GM12878 (cell line): ENCODE measurements around the gene ITPRIPL1. TPM values are rescaled to one million over a fixed set of nuclear protein-coding genes. Genes with fewer than 3 reads are reported as not detected.

Experiments used
- ATAC-seq: fragments of 200-7000 bp; cut with Tn5 transposase; 3 replicates; pipeline ENCODE4 v1.9.1; 2020; ENCODE audit warnings: mild to moderate bottlenecking, moderate library complexity
- BruUV-seq: library from RNA; stranded (reverse); fragments of 400-500 nt; replicated peaks from 2 replicates; lab custom pipeline; 2021; lab: Mats Ljungman, UMichigan
- CTCF ChIA-PET: fragments of 300-600 bp; sonication (Branson Sonifier 250); formaldehyde crosslinking; extraction: SDS; loops from one replicate; lab custom pipeline; 2021; ENCODE audit warnings: inconsistent platforms; lab: Yijun Ruan, JAX
- POLR2A ChIA-PET: fragments of 350-600 bp; formaldehyde crosslinking; extraction: SDS; loops from one replicate; lab custom pipeline; 2021; ENCODE audit warnings: inconsistent platforms; lab: Charles Lee
- RAD21 ChIA-PET: fragments of 300-600 bp; sonication (Branson Sonifier 250); formaldehyde crosslinking; loops from one replicate; lab custom pipeline; 2023; ENCODE audit warnings: antibody characterized with exemption; ENCODE audit not compliant: unreplicated experiment; lab: Charles Lee
- SMC1A ChIA-PET: fragments of 300-600 bp; sonication (Branson Sonifier 250); formaldehyde crosslinking; loops from one replicate; lab custom pipeline; 2023; ENCODE audit not compliant: unreplicated experiment, uncharacterized antibody; lab: Charles Lee
- DNase-seq: peaks from one replicate; pipeline ENCODE4 v3.0.0-alpha.2; 2011; ENCODE audit warnings: low read depth, low spot score
- FAIRE-seq: peaks from 3 replicates; lab custom pipeline; 2011; peaks lifted over from hg19 to GRCh38; lab: Jason Lieb, UNC
- H2AFZ ChIP-seq: 2 replicates; pipeline ENCODE4 v1.6.0; 2011; ENCODE audit warnings: low read depth, low read length, control low read depth; ENCODE audit not compliant: control insufficient read depth
- H3K27ac ChIP-seq: 2 replicates; pipeline ENCODE4 v1.5.1; 2011; ENCODE audit warnings: control low read depth; ENCODE audit not compliant: control insufficient read depth, insufficient read depth
- H3K27me3 ChIP-seq, 2 experiments: replicated peaks in 1 of 2; 2 replicates each; pipeline versions ENCODE4 v1.6.0 to v1.6.1; 2011; ENCODE audit warnings: low read length in 1 of 2; ENCODE audit not compliant: control insufficient read depth in 2 of 2, insufficient read depth in 2 of 2
- H3K36me3 ChIP-seq, 2 experiments: 2 replicates each; pipeline ENCODE4 v1.5.1; 2011; ENCODE audit warnings: low read length in 1 of 2; ENCODE audit not compliant: control insufficient read depth in 2 of 2, insufficient read depth in 2 of 2
- H3K4me1 ChIP-seq: 2 replicates; pipeline ENCODE4 v1.6.1; 2011; ENCODE audit warnings: mild to moderate bottlenecking, low read length, moderate library complexity, mixed read lengths; ENCODE audit not compliant: control insufficient read depth, insufficient read depth
- H3K4me2 ChIP-seq: 2 replicates; pipeline ENCODE4 v1.6.0; 2011; ENCODE audit warnings: control low read depth; ENCODE audit not compliant: control insufficient read depth, insufficient read depth
- H3K4me3 ChIP-seq: fragments of 200-600 bp; sonication (generic); 2 replicates; pipeline ENCODE4 v1.5.1; 2016
- H3K79me2 ChIP-seq: 2 replicates; pipeline ENCODE4 v1.6.0; 2011; ENCODE audit warnings: low read length; ENCODE audit not compliant: control insufficient read depth, insufficient read depth
- H3K9ac ChIP-seq: 2 replicates; pipeline ENCODE4 v1.8.0; 2011; ENCODE audit warnings: low read length, control low read depth, mixed read lengths; ENCODE audit not compliant: control insufficient read depth, insufficient read depth
- H3K9me3 ChIP-seq: replicated peaks from 3 replicates; pipeline ENCODE4 v1.5.1; 2011; ENCODE audit warnings: mild to moderate bottlenecking, low read length; ENCODE audit not compliant: control insufficient read depth, insufficient read depth
- H4K20me1 ChIP-seq: 2 replicates; pipeline ENCODE4 v1.6.0; 2011; ENCODE audit not compliant: control insufficient read depth, insufficient read depth
- ATF7 ChIP-seq: fragments of 450-650 bp; IDR thresholded peaks from 2 replicates; pipeline ENCODE4 v1.6.1; 2016; ENCODE audit warnings: low read depth, mild to moderate bottlenecking
- CBX3 ChIP-seq: fragments of 200-600 bp; sonication (generic); IDR thresholded peaks from 2 replicates; pipeline ENCODE4 v1.6.1; 2016; ENCODE audit warnings: low read depth, borderline replicate concordance
- DPF2 ChIP-seq: fragments of 450-650 bp; IDR thresholded peaks from 2 replicates; pipeline ENCODE4 v1.6.1; 2017; ENCODE audit warnings: mild to moderate bottlenecking
- FOXK2 ChIP-seq: fragments of 450-650 bp; IDR thresholded peaks from 2 replicates; pipeline ENCODE4 v1.6.1; 2017; ENCODE audit warnings: mild to moderate bottlenecking, moderate library complexity
- GABPA ChIP-seq: IDR thresholded peaks from 2 replicates; pipeline ENCODE4 v1.6.1; 2014; ENCODE audit warnings: antibody characterized with exemption, low read depth, mild to moderate bottlenecking, inconsistent platforms
- IRF5 ChIP-seq: fragments of 450-650 bp; IDR thresholded peaks from 2 replicates; pipeline ENCODE4 v1.6.1; 2017; ENCODE audit warnings: borderline replicate concordance
- KAT2A ChIP-seq: conservative IDR thresholded peaks from 2 replicates; pipeline ENCODE4 v1.6.1; 2011; ENCODE audit warnings: low read depth, low read length; ENCODE audit not compliant: control insufficient read depth
- NFYA ChIP-seq: IDR thresholded peaks from 2 replicates; pipeline ENCODE4 v1.6.1; 2011; ENCODE audit warnings: low read depth, mild to moderate bottlenecking, low read length, improper control_type of control experiment, borderline replicate concordance
- NRF1 ChIP-seq: conservative IDR thresholded peaks from 2 replicates; pipeline ENCODE4 v1.6.1; 2011; ENCODE audit warnings: mild to moderate bottlenecking, low read depth, low read length, improper control_type of control experiment
- RAD51 ChIP-seq: fragments of 450-650 bp; IDR thresholded peaks from 2 replicates; pipeline ENCODE4 v1.6.1; 2016; ENCODE audit warnings: moderate library complexity, mild to moderate bottlenecking, inconsistent platforms
- RB1 ChIP-seq: fragments of 450-650 bp; formaldehyde crosslinking; IDR thresholded peaks from 2 replicates; pipeline ENCODE4 v1.6.1; 2017; ENCODE audit warnings: mild to moderate bottlenecking, borderline replicate concordance
- RELA ChIP-seq: fragments of 450-650 bp; IDR thresholded peaks from 2 replicates; pipeline ENCODE4 v1.8.0; 2014; ENCODE audit warnings: borderline replicate concordance; ENCODE audit not compliant: partially characterized antibody
- TCF3 ChIP-seq: IDR thresholded peaks from 2 replicates; pipeline ENCODE4 v1.6.1; 2012; ENCODE audit warnings: low read depth, mild to moderate bottlenecking, low read length, borderline replicate concordance; ENCODE audit not compliant: insufficient read depth
- ZNF274 ChIP-seq: IDR thresholded peaks from one replicate; pipeline ENCODE4 v1.8.0; 2011; ENCODE audit not compliant: insufficient read length, insufficient read depth
- WGBS: methylation state at CpG from one replicate; pipeline ENCODE4 v1.1.6; 2016; ENCODE audit warnings: low lambda C conversion rate; ENCODE audit not compliant: insufficient replicate concordance, insufficient coverage; ENCODE audit errors: missing lambda C conversion rate; 5-methylcytosine and 5-hydroxymethylcytosine counted together
- in situ Hi-C: fragments of 300-500 bp; cut with MboI; formaldehyde crosslinking; loops from 9 replicates; pipeline ENCODE4 v1.14.3; 2018; ENCODE audit warnings: mixed read lengths
- intact Hi-C: fragments of 100-400 bp; cut with micrococcal nuclease; formaldehyde crosslinking; loops from one replicate; pipeline ENCODE4 v1.14.2; 2022; ENCODE audit not compliant: unreplicated experiment
- polyA plus RNA-seq, 11 experiments: library from polyadenylated mRNA; depleted of rRNA in 4 of 11; unstranded in 6 of 11; stranded (reverse) in 5 of 11; fragments of >200 nt; fragmentation: Nextera tagmentation in 4 of 11; fragmentation: Illumina TruSeq in 1 of 11; extraction: Ambion mirVana in 4 of 11; extraction: Trizol in 1 of 11; gene quantifications; 1 replicate in 1 of 11; 2 replicates in 10 of 11; pipeline versions ENCODE4 v1.2.1 to v1.2.3, GENCODE V29; 2011 to 2016; ENCODE audit warnings: inconsistent platforms in 2 of 11, missing spikeins in 2 of 11, low read depth in 1 of 11
- total RNA-seq, 4 experiments: library from RNA; depleted of rRNA in 3 of 4; stranded (reverse); fragments of >200 nt in 3 of 4; fragmentation: Illumina TruSeq in 1 of 4; extraction: Trizol in 1 of 4; gene quantifications; 2 replicates each; pipeline versions ENCODE4 v1.2.1 to v1.2.3, GENCODE V29; 2013 to 2021

ITPRIPL1 gene
- total and polyA plus RNA-seq, 10 of the 15 experiments (the other 5 are each of a cell fraction or from before 2014, with no cell fraction given) = 4.9 to 28.7 (median 14.3) TPM

DNA sequence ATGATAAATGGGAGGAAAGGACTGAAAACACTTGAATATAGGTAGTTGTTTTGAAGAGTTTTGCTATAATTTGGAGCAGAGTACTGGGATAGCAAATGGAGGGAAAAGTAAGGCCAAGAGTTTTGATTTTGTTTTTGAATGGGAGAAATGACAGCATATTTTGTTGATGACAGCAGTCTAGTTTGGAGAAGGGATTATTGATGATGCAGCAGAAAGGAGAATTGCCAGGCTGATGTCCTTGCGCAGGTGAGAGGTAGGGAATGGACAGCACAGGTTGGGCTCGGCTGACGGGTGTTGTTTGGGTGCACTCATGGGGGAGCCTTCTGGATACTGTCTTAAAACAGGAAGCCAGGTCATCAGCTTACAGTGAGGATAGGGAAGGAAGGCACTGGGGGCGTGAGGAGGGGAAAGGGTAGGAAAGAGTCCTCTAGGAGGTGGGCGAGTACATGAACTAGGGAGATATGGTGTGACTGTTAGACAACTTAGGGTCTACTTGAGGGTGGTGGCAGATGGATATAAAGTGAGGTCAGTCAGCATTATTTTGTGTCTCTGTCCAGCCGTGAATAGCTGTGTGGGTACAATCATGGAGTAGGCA, 20.8 kb downstream of the ITPRIPL1 start:
- no peak for FAIRE-seq
- TF ChIP-seq TCF3 = no peak
- no peak for TF ChIP-seq GABPA
- TF ChIP-seq DPF2 = no peak
- TF ChIP-seq ZNF274 = no peak
- TF ChIP-seq NRF1 = no peak
- H4K20me1 ChIP-seq = no peaks in the 10 kb centered on the region
- SMC1A ChIA-PET = interaction anchor here (0.7 to 16.6 kb wide), 8 partner anchors 11 to 141 kb away, joined by 3 to 231 read pairs (median 10); partner anchors contain the start of genes ITPRIPL1, NCAPH and SNRNP200
- no peak overlapping the region for H3K4me2 ChIP-seq
- BruUV-seq = no TSS peak
- H2AFZ ChIP-seq = no peak overlapping the region
- no peaks in the 10 kb centered on the region for H3K27me3 ChIP-seq
- no peak overlapping the region for H3K9ac ChIP-seq
- CTCF ChIA-PET = interaction anchor here (0.7 to 1.9 kb wide), 4 partner anchors 10 to 41 kb away, joined by 3 to 6 read pairs (median 6); partner anchors contain the start of genes NCAPH and SNRNP200
- H3K9me3 ChIP-seq = no peaks in the 10 kb centered on the region
- WGBS = 90% methylated on average over 6 of the region's 6 CpGs
- no peak overlapping the region for H3K27ac ChIP-seq
- peaks cover 26 to 39% of the 10 kb centered on the region in 2 experiments for H3K36me3 ChIP-seq
- RAD21 ChIA-PET = interaction anchor here (0.5 to 2.8 kb wide), 7 partner anchors 9 to 229 kb away, joined by 3 to 22 read pairs (median 3); partner anchors contain the start of gene ITPRIPL1
- no peak for DNase-seq
- H3K79me2 ChIP-seq = peaks cover 22% of the 10 kb centered on the region
- H3K4me3 ChIP-seq = no peak overlapping the region
- intact Hi-C loops = loop anchor here (2.0 kb wide), 1 partner anchor 41 kb away; the partner anchor contains the start of gene SNRNP200
- in situ Hi-C loops = no loop called here
- peaks cover 40% of the 10 kb centered on the region for H3K4me1 ChIP-seq
- POLR2A ChIA-PET = interaction anchor here (0.9 to 4.0 kb wide), 5 partner anchors 10 to 81 kb away, joined by 3 to 20 read pairs (median 9); partner anchors contain the start of genes ITPRIPL1 and NCAPH
- ATAC-seq = no peak

GRCh38 chr2:96347395-96347794, 22.3 kb downstream of the ITPRIPL1 start:
- no peak overlapping the region for H3K4me2 ChIP-seq
- H4K20me1 ChIP-seq = no peaks in the 10 kb centered on the region
- BruUV-seq = no TSS peak
- H3K27ac ChIP-seq = no peak overlapping the region
- intact Hi-C loops = no loop called here
- H3K4me3 ChIP-seq = no peak overlapping the region
- no peaks in the 10 kb centered on the region for H3K9me3 ChIP-seq
- peaks cover 25% of the 10 kb centered on the region for H3K4me1 ChIP-seq
- no peak overlapping the region for H3K9ac ChIP-seq
- no peak for FAIRE-seq
- ChIA-PET CTCF (no interaction called here), RAD21 (interaction anchor here (0.6 kb wide), 1 partner anchor 80 kb away, joined by 4 read pairs; no protein-coding TSS in a partner anchor), SMC1A (interaction anchor here (1.0 to 1.1 kb wide), 2 partner anchors 24 to 80 kb away, joined by 3 to 4 read pairs; no protein-coding TSS in a partner anchor), POLR2A (interaction anchor here (4.0 kb wide), 1 partner anchor 12 kb away, joined by 20 read pairs; the partner anchor contains the start of gene NCAPH)
- H3K36me3 ChIP-seq = peaks cover 31 to 42% of the 10 kb centered on the region in 2 experiments
- H3K79me2 ChIP-seq = peaks cover 8% of the 10 kb centered on the region
- H2AFZ ChIP-seq = no peak overlapping the region
- 89% methylated on average over 1 of the region's 1 CpG for WGBS
- no peak for ATAC-seq
- DNase-seq = no peak
- H3K27me3 ChIP-seq = no peaks in the 10 kb centered on the region
- in situ Hi-C loops = no loop called here
- TF ChIP-seq RB1 (no peak), IRF5 (no peak), RAD51 (no peak), NFYA (no peak), FOXK2 (no peak), ATF7 (no peak), CBX3 (no peak), KAT2A (no peak), RELA (no peak)
